OCI-LY7 (cell line): ENCODE data around the gene BORCS6. TPM values are rescaled to one million over a fixed set of nuclear protein-coding genes. Genes with fewer than 3 reads are reported as not detected.
A peak's percentile ranks its signal among the peaks of the same experiment; 100 is the strongest.

ENCODE experiments used
- BruUV-seq: library from RNA; stranded (reverse); fragments of 400-500 nt; replicated peaks from 2 replicates; lab custom pipeline; 2021; lab: Mats Ljungman, UMichigan
- CTCF ChIA-PET: fragments of 300-600 bp; sonication (Branson Sonifier 250); formaldehyde crosslinking; loops from one replicate; lab custom pipeline; 2022; ENCODE audit warnings: antibody characterized with exemption; ENCODE audit not compliant: unreplicated experiment; lab: Charles Lee
- POLR2A ChIA-PET: fragments of 300-600 bp; sonication (Branson Sonifier 250); formaldehyde crosslinking; loops from one replicate; lab custom pipeline; 2022; ENCODE audit warnings: antibody characterized with exemption; lab: Charles Lee
- DNase-seq: peaks from one replicate; pipeline ENCODE4 v3.0.0-alpha.2; 2015; ENCODE audit warnings: low spot score
- H2AFZ ChIP-seq: fragments of 200-600 bp; sonication (generic), shearing (Covaris generic); 2 replicates; pipeline ENCODE4 v1.6.1; 2014; ENCODE audit warnings: mild to moderate bottlenecking, antibody characterized with exemption, low read length, moderate library complexity
- H3K27ac ChIP-seq: fragments of 200-600 bp; sonication (generic); 2 replicates; pipeline ENCODE4 v1.5.1; 2014; ENCODE audit warnings: mixed run types, low read depth, mild to moderate bottlenecking, moderate library complexity, low read length, inconsistent platforms; ENCODE audit not compliant: poor library complexity, severe bottlenecking
- H3K36me3 ChIP-seq: fragments of 200-600 bp; sonication (generic); 2 replicates; pipeline ENCODE4 v1.6.1; 2014; ENCODE audit warnings: mild to moderate bottlenecking, antibody characterized with exemption, low read length, moderate library complexity, mixed read lengths; ENCODE audit not compliant: insufficient read depth
- H3K4me1 ChIP-seq: fragments of 200-600 bp; sonication (generic); 2 replicates; pipeline ENCODE4 v1.5.1; 2014; ENCODE audit warnings: mild to moderate bottlenecking, low read length; ENCODE audit not compliant: insufficient read depth, poor library complexity, severe bottlenecking
- H3K4me2 ChIP-seq: fragments of 200-600 bp; sonication (generic); 2 replicates; pipeline ENCODE4 v1.6.1; 2014; ENCODE audit warnings: mild to moderate bottlenecking, low read length
- H3K4me3 ChIP-seq: fragments of 200-600 bp; sonication (generic); 2 replicates; pipeline ENCODE4 v1.5.1; 2014; ENCODE audit warnings: mild to moderate bottlenecking, low read depth, low read length; ENCODE audit not compliant: poor library complexity, severe bottlenecking
- H3K79me2 ChIP-seq: fragments of 200-600 bp; sonication (generic); 2 replicates; pipeline ENCODE4 v1.6.1; 2016; ENCODE audit warnings: low read depth, mild to moderate bottlenecking, low read length, moderate library complexity, mixed read lengths; ENCODE audit not compliant: insufficient read depth
- H3K9me2 ChIP-seq: fragments of 200-600 bp; sonication (generic); 2 replicates; pipeline ENCODE4 v1.6.1; 2016; ENCODE audit warnings: mild to moderate bottlenecking, low read length, mixed read lengths; ENCODE audit not compliant: insufficient read depth
- H3K9me3 ChIP-seq: fragments of 200-600 bp; sonication (generic); 2 replicates; pipeline ENCODE4 v1.6.1; 2014; ENCODE audit warnings: mild to moderate bottlenecking, mixed run types, low read length, mixed read lengths
- H4K20me1 ChIP-seq: fragments of 200-600 bp; sonication (generic); 2 replicates; pipeline ENCODE4 v1.6.1; 2014; ENCODE audit warnings: mild to moderate bottlenecking, antibody characterized with exemption, low read length, moderate library complexity, mixed read lengths; ENCODE audit not compliant: insufficient read depth
- EZH2phosphoT487 ChIP-seq: fragments of 200-600 bp; sonication (generic); IDR thresholded peaks from 2 replicates; pipeline ENCODE4 v1.6.1; 2018; ENCODE audit warnings: low read depth, borderline replicate concordance, mild to moderate bottlenecking, mixed run types, antibody characterized with exemption, low read length, moderate library complexity, mixed read lengths
- intact Hi-C: fragments of 100-400 bp; cut with micrococcal nuclease; formaldehyde crosslinking; loops from one replicate; pipeline ENCODE4 v1.10.0; 2022; ENCODE audit not compliant: unreplicated experiment
- total RNA-seq, 2 experiments: library from RNA; depleted of rRNA in 1 of 2; stranded (reverse); fragments of >200 nt in 1 of 2; shearing (Covaris generic) in 1 of 2; gene quantifications; 2 replicates each; pipeline ENCODE4 v1.2.3, GENCODE V29; 2014 to 2022
- TF ChIP-seq, protein P1 (sequence below): fragments of 200-600 bp; sonication (generic); conservative IDR thresholded peaks from 2 replicates; pipeline ENCODE4 v1.5.1; 2014; ENCODE audit warnings: mild to moderate bottlenecking, antibody characterized with exemption, low read length, moderate library complexity, mixed read lengths

BORCS6 gene
- total RNA-seq, 2 experiments from 2014 or later: 12.7 to 13.9 TPM

DNA sequence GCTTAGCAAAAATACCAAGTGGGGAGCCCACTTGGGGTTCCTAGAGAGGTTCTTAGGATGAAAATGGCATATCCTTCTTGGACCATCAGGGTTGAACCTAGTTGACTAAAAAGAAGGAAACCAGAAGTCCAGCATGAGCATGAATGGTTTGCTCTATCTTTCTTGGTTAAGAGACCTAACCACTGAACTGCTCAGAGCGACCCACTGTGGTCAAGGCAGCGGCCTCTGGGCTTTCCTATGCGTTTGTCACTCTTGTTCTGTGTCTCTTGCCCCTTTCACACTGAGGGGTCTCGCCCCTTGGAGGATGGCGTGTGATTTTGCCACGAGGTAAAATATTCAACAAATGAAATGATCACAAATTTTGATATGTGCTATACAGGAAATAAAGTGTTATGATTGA lies 526 bp upstream of the BORCS6 start:
- CTCF ChIA-PET: no interaction called here
- POLR2A ChIA-PET: interaction anchor here (0.6 to 5.9 kb wide), 5 partner anchors 17 to 105 kb away, joined by 3 to 75 read pairs (median 3); partner anchors contain the start of genes AURKB and SLC25A35
- TF ChIP-seq, protein P1, sequence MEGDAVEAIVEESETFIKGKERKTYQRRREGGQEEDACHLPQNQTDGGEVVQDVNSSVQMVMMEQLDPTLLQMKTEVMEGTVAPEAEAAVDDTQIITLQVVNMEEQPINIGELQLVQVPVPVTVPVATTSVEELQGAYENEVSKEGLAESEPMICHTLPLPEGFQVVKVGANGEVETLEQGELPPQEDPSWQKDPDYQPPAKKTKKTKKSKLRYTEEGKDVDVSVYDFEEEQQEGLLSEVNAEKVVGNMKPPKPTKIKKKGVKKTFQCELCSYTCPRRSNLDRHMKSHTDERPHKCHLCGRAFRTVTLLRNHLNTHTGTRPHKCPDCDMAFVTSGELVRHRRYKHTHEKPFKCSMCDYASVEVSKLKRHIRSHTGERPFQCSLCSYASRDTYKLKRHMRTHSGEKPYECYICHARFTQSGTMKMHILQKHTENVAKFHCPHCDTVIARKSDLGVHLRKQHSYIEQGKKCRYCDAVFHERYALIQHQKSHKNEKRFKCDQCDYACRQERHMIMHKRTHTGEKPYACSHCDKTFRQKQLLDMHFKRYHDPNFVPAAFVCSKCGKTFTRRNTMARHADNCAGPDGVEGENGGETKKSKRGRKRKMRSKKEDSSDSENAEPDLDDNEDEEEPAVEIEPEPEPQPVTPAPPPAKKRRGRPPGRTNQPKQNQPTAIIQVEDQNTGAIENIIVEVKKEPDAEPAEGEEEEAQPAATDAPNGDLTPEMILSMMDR: no peak
- TF ChIP-seq EZH2phosphoT487: no peak
- peak overlapping the region; percentile 58 for H3K27ac ChIP-seq
- peaks cover 39% of the 10 kb centered on the region for H3K4me1 ChIP-seq
- H3K4me3 ChIP-seq: peak overlapping the region; percentile 83
- no peaks in the 10 kb centered on the region for H3K9me2 ChIP-seq
- no TSS peak for BruUV-seq
- H3K4me2 ChIP-seq: peak overlapping the region; percentile 71
- H3K36me3 ChIP-seq: no peaks in the 10 kb centered on the region
- no peak for DNase-seq
- peak overlapping the region; percentile 68; the same call in 1 of the 2 replicates for H2AFZ ChIP-seq
- H3K9me3 ChIP-seq: no peaks in the 10 kb centered on the region
- intact Hi-C loops: no loop called here
- peaks cover 6% of the 10 kb centered on the region; the same call in 1 of the 2 replicates for H4K20me1 ChIP-seq
- peaks cover 11% of the 10 kb centered on the region; the same call in 1 of the 2 replicates for H3K79me2 ChIP-seq

GRCh38 chr17:8189041-8189710 lies 804 bp downstream of the BORCS6 start:
- TF ChIP-seq, protein P1: no peak
- no peak for TF ChIP-seq EZH2phosphoT487
- BruUV-seq: no TSS peak
- H3K27ac ChIP-seq: peak overlapping the region; percentile 92
- intact Hi-C loops: no loop called here
- H3K9me3 ChIP-seq: no peaks in the 10 kb centered on the region
- no peak overlapping the region; the same call in 1 of the 2 replicates for H2AFZ ChIP-seq
- no peak for DNase-seq
- peak overlapping the region; percentile 83 for H3K4me3 ChIP-seq
- no peaks in the 10 kb centered on the region for H3K9me2 ChIP-seq
- no peaks in the 10 kb centered on the region for H3K36me3 ChIP-seq
- POLR2A ChIA-PET: interaction anchor here (1.0 to 5.9 kb wide), 3 partner anchors 19 to 36 kb away, joined by 8 to 75 read pairs (median 9); partner anchors contain the start of gene AURKB
- CTCF ChIA-PET: no interaction called here
- peak overlapping the region; percentile 91 for H3K4me2 ChIP-seq
- H3K79me2 ChIP-seq: peaks cover 11% of the 10 kb centered on the region; the same call in 1 of the 2 replicates
- H3K4me1 ChIP-seq: peaks cover 39% of the 10 kb centered on the region
- peaks cover 6% of the 10 kb centered on the region; the same call in 1 of the 2 replicates for H4K20me1 ChIP-seq
